ENCODE measurements around the gene C1orf216. TPM values are rescaled to one million over a fixed set of nuclear protein-coding genes. Genes with fewer than 3 reads are reported as not detected.

Gene C1orf216
- total RNA-seq, 1 experiment from 2014 or later = 6.6 TPM

DNA sequence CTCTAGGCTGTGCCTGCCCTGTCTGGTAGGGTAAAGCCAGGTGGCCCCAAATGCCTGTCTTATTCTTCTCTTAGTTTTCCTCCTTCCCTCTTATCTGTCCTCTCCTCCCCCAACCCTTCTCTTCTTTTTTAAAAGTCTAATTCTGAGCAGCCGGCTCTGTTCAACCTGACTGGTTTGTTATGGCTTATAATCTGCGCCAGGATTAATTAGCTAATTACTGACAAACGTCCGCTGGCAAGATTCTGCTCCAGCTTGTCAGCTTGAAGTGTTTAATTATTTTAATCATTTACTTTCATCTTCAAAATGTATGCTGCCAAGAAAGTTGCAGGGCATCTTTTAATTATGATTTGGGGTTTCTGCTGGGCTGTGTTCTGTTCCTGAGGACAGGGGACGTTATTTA is 50.2 kb downstream of the C1orf216 start:
- DNase-seq = no peak
- no peaks in the 10 kb centered on the region for H3K9me3 ChIP-seq
- TF ChIP-seq, protein P1, sequence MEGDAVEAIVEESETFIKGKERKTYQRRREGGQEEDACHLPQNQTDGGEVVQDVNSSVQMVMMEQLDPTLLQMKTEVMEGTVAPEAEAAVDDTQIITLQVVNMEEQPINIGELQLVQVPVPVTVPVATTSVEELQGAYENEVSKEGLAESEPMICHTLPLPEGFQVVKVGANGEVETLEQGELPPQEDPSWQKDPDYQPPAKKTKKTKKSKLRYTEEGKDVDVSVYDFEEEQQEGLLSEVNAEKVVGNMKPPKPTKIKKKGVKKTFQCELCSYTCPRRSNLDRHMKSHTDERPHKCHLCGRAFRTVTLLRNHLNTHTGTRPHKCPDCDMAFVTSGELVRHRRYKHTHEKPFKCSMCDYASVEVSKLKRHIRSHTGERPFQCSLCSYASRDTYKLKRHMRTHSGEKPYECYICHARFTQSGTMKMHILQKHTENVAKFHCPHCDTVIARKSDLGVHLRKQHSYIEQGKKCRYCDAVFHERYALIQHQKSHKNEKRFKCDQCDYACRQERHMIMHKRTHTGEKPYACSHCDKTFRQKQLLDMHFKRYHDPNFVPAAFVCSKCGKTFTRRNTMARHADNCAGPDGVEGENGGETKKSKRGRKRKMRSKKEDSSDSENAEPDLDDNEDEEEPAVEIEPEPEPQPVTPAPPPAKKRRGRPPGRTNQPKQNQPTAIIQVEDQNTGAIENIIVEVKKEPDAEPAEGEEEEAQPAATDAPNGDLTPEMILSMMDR (IDR thresholded peaks at IDR 0.05; ENCODE audit: insufficient read depth in 1 of 2, low read depth in 1 of 2, low read length in 1 of 2, severe bottlenecking in 1 of 2, unreplicated experiment in 1 of 2) = no peak
- Mint-ChIP-seq H3K27me3 (ENCODE audit: insufficient read depth, unreplicated experiment) (peaks cover 18% of the 10 kb centered on the region), H3K9me3 (ENCODE audit: unreplicated experiment) (no peaks in the 10 kb centered on the region), H3K27ac (ENCODE audit: unreplicated experiment) (no peak overlapping the region), H3K4me1 (ENCODE audit: low read depth, unreplicated experiment) (no peaks in the 10 kb centered on the region), H3K4me3 (ENCODE audit: unreplicated experiment) (no peak overlapping the region), H3K36me3 (ENCODE audit: insufficient read depth, unreplicated experiment) (no peaks in the 10 kb centered on the region)
- ChIA-PET CTCF (no interaction called here), POLR2A (no interaction called here)
- no peaks in the 10 kb centered on the region for H3K27me3 ChIP-seq (replicated peaks; ENCODE audit: control insufficient read depth, insufficient read depth, low read length)
- H3K4me3 ChIP-seq (ENCODE audit: low read depth, low read length) = no peak overlapping the region
- no peaks in the 10 kb centered on the region for H3K36me3 ChIP-seq (ENCODE audit: control insufficient read depth, insufficient read depth, low read length)
- BruUV-seq (replicated peaks) = no TSS peak
- H3K4me1 ChIP-seq = no peaks in the 10 kb centered on the region
- intact Hi-C loops (cut with micrococcal nuclease; ENCODE audit: unreplicated experiment) = no loop called here

DNA sequence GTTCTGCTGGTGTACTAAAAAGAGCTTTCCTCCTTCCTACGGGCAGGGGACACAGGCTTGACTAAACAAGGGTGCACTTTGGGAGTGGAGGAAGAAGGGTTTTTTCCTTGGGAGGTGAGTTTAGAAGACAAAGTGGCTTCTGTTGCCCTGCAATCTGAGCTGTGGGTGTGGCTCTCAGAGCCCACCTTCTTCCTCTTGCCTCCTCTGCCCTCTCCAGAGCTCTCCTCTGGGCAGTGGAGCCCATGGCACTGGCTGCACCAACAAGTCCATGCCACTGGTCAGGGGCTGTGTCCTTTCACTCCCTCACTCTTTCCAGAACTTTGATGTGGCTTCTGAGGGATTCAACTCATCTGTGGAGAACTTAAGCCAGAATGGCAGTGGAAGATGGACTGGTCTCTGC is 51.8 kb downstream of the C1orf216 start:
- DNase-seq = no peak
- H3K9me3 ChIP-seq = no peaks in the 10 kb centered on the region
- ChIA-PET POLR2A (no interaction called here), CTCF (no interaction called here)
- no peaks in the 10 kb centered on the region for H3K36me3 ChIP-seq (ENCODE audit: control insufficient read depth, insufficient read depth, low read length)
- H3K4me1 ChIP-seq = no peaks in the 10 kb centered on the region
- Mint-ChIP-seq H3K4me3 (ENCODE audit: unreplicated experiment) (no peak overlapping the region), H3K27ac (ENCODE audit: unreplicated experiment) (no peak overlapping the region), H3K4me1 (ENCODE audit: low read depth, unreplicated experiment) (no peaks in the 10 kb centered on the region), H3K9me3 (ENCODE audit: unreplicated experiment) (no peaks in the 10 kb centered on the region), H3K27me3 (ENCODE audit: insufficient read depth, unreplicated experiment) (peaks cover 22% of the 10 kb centered on the region), H3K36me3 (ENCODE audit: insufficient read depth, unreplicated experiment) (no peaks in the 10 kb centered on the region)
- intact Hi-C loops (cut with micrococcal nuclease; ENCODE audit: unreplicated experiment) = no loop called here
- no peaks in the 10 kb centered on the region for H3K27me3 ChIP-seq (replicated peaks; ENCODE audit: control insufficient read depth, insufficient read depth, low read length)
- TF ChIP-seq, protein P1 (IDR thresholded peaks at IDR 0.05; ENCODE audit: insufficient read depth in 1 of 2, low read depth in 1 of 2, low read length in 1 of 2, severe bottlenecking in 1 of 2, unreplicated experiment in 1 of 2) = no peak
- BruUV-seq (replicated peaks) = no TSS peak
- H3K4me3 ChIP-seq (ENCODE audit: low read depth, low read length) = no peak overlapping the region

DNA sequence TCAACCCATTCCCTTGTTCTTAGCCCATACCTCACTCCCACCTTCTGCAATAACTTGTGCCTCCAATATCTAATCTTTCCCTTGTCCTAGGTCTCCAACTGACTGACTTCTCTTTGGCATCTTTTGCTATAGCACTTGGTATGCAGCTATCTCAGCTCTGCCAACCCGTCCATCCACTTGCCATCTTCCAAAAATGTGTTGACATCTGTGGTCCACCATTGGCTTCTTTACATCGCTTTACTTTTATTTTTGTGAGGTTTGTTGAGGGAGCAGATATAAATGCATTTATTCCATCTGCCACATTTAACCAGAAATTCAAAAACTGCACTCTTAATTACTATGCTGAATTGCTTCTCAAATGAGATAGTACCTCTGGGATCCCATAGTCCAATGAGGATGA is 52.5 kb downstream of the C1orf216 start:
- Mint-ChIP-seq H3K36me3 (ENCODE audit: insufficient read depth, unreplicated experiment) (no peaks in the 10 kb centered on the region), H3K4me3 (ENCODE audit: unreplicated experiment) (no peak overlapping the region), H3K27me3 (ENCODE audit: insufficient read depth, unreplicated experiment) (peaks cover 19% of the 10 kb centered on the region), H3K9me3 (ENCODE audit: unreplicated experiment) (no peaks in the 10 kb centered on the region), H3K27ac (ENCODE audit: unreplicated experiment) (no peak overlapping the region), H3K4me1 (ENCODE audit: low read depth, unreplicated experiment) (no peaks in the 10 kb centered on the region)
- Histone ChIP-seq H3K4me3 (ENCODE audit: low read depth, low read length) (no peak overlapping the region), H3K9me3 (no peaks in the 10 kb centered on the region), H3K36me3 (ENCODE audit: control insufficient read depth, insufficient read depth, low read length) (no peaks in the 10 kb centered on the region), H3K4me1 (no peaks in the 10 kb centered on the region), H3K27me3 (replicated peaks; ENCODE audit: control insufficient read depth, insufficient read depth, low read length) (no peaks in the 10 kb centered on the region)
- intact Hi-C loops (cut with micrococcal nuclease; ENCODE audit: unreplicated experiment) = no loop called here
- CTCF ChIA-PET = no interaction called here
- BruUV-seq (replicated peaks) = no TSS peak
- TF ChIP-seq, protein P1 (IDR thresholded peaks at IDR 0.05; ENCODE audit: insufficient read depth in 1 of 2, low read depth in 1 of 2, low read length in 1 of 2, severe bottlenecking in 1 of 2, unreplicated experiment in 1 of 2) = no peak
- DNase-seq = no peak
- POLR2A ChIA-PET = no interaction called here

Other genes starting within 250 kb of the C1orf216 start
- gene KIAA0319L, start 161.5 kb downstream of the C1orf216 start, total RNA-seq (2022) = 39.9 and 40.2 TPM in 2 replicates
- gene NCDN, start 161.1 kb downstream of the C1orf216 start, total RNA-seq (2022) = 12.8 and 14.1 TPM in 2 replicates
- gene TFAP2E, start 145.6 kb downstream of the C1orf216 start, total RNA-seq (2022) = 3.4 and 3.5 TPM in 2 replicates
- 59.9 and 66.3 TPM in 2 replicates for gene PSMB2, start 77.4 kb downstream of the C1orf216 start, total RNA-seq (2022)
- 22.6 and 23.2 TPM in 2 replicates for gene CLSPN, start 51.1 kb upstream of the C1orf216 start, total RNA-seq (2022)
- gene AGO4, start 89.1 kb upstream of the C1orf216 start, total RNA-seq (2022) = 5.0 and 8.1 TPM in 2 replicates
- 28.9 and 29.8 TPM in 2 replicates for gene AGO1, start 164.3 kb upstream of the C1orf216 start, total RNA-seq (2022)
- gene AGO3, start 212.2 kb upstream of the C1orf216 start, total RNA-seq (2022) = 18.1 and 19.7 TPM in 2 replicates